NT2/D1 (cell line): Measurements from ENCODE around the gene IQCK.

ENCODE experiments used
- SUZ12 ChIP-seq: IDR thresholded peaks from 2 replicates; pipeline ENCODE4 v1.6.1; 2011; ENCODE audit not compliant: insufficient read length, insufficient read depth; ENCODE audit errors: extremely low read depth
- YY1 ChIP-seq: IDR thresholded peaks from 2 replicates; pipeline ENCODE4 v1.6.1; 2011; ENCODE audit not compliant: insufficient read length, insufficient read depth
- ZNF274 ChIP-seq: IDR thresholded peaks from 2 replicates; pipeline ENCODE4 v1.6.1; 2011; ENCODE audit warnings: mild to moderate bottlenecking, low read depth, low read length

- TF ChIP-seq ZNF274 (no peak), YY1 (no peak), SUZ12 (no peak)
These were observed 139.7 kb downstream of the IQCK start for GRCh38 chr16:19857593-19858339.
